GM12878 (cell line): Measurements from ENCODE around the gene PRKN. TPM values are rescaled to one million over a fixed set of nuclear protein-coding genes. Genes with fewer than 3 reads are reported as not detected.

Experiments used
- ATAC-seq: fragments of 200-7000 bp; cut with Tn5 transposase; 3 replicates; pipeline ENCODE4 v1.9.1; 2020; ENCODE audit warnings: mild to moderate bottlenecking, moderate library complexity
- BruUV-seq: library from RNA; stranded (reverse); fragments of 400-500 nt; replicated peaks from 2 replicates; lab custom pipeline; 2021; lab: Mats Ljungman, UMichigan
- CTCF ChIA-PET: fragments of 300-600 bp; sonication (Branson Sonifier 250); formaldehyde crosslinking; extraction: SDS; loops from one replicate; lab custom pipeline; 2021; ENCODE audit warnings: inconsistent platforms; lab: Yijun Ruan, JAX
- POLR2A ChIA-PET: fragments of 350-600 bp; formaldehyde crosslinking; extraction: SDS; loops from one replicate; lab custom pipeline; 2021; ENCODE audit warnings: inconsistent platforms; lab: Charles Lee
- RAD21 ChIA-PET: fragments of 300-600 bp; sonication (Branson Sonifier 250); formaldehyde crosslinking; loops from one replicate; lab custom pipeline; 2023; ENCODE audit warnings: antibody characterized with exemption; ENCODE audit not compliant: unreplicated experiment; lab: Charles Lee
- SMC1A ChIA-PET: fragments of 300-600 bp; sonication (Branson Sonifier 250); formaldehyde crosslinking; loops from one replicate; lab custom pipeline; 2023; ENCODE audit not compliant: unreplicated experiment, uncharacterized antibody; lab: Charles Lee
- DNase-seq: peaks from one replicate; pipeline ENCODE4 v3.0.0-alpha.2; 2011; ENCODE audit warnings: low read depth, low spot score
- FAIRE-seq: peaks from 3 replicates; lab custom pipeline; 2011; peaks lifted over from hg19 to GRCh38; lab: Jason Lieb, UNC
- H2AFZ ChIP-seq: 2 replicates; pipeline ENCODE4 v1.6.0; 2011; ENCODE audit warnings: low read depth, low read length, control low read depth; ENCODE audit not compliant: control insufficient read depth
- H3K27ac ChIP-seq: 2 replicates; pipeline ENCODE4 v1.5.1; 2011; ENCODE audit warnings: control low read depth; ENCODE audit not compliant: control insufficient read depth, insufficient read depth
- H3K27me3 ChIP-seq, 2 experiments: replicated peaks in 1 of 2; 2 replicates each; pipeline versions ENCODE4 v1.6.0 to v1.6.1; 2011; ENCODE audit warnings: low read length in 1 of 2; ENCODE audit not compliant: control insufficient read depth in 2 of 2, insufficient read depth in 2 of 2
- H3K36me3 ChIP-seq, 2 experiments: 2 replicates each; pipeline ENCODE4 v1.5.1; 2011; ENCODE audit warnings: low read length in 1 of 2; ENCODE audit not compliant: control insufficient read depth in 2 of 2, insufficient read depth in 2 of 2
- H3K4me1 ChIP-seq: 2 replicates; pipeline ENCODE4 v1.6.1; 2011; ENCODE audit warnings: mild to moderate bottlenecking, low read length, moderate library complexity, mixed read lengths; ENCODE audit not compliant: control insufficient read depth, insufficient read depth
- H3K4me2 ChIP-seq: 2 replicates; pipeline ENCODE4 v1.6.0; 2011; ENCODE audit warnings: control low read depth; ENCODE audit not compliant: control insufficient read depth, insufficient read depth
- H3K4me3 ChIP-seq: fragments of 200-600 bp; sonication (generic); 2 replicates; pipeline ENCODE4 v1.5.1; 2016
- H3K79me2 ChIP-seq: 2 replicates; pipeline ENCODE4 v1.6.0; 2011; ENCODE audit warnings: low read length; ENCODE audit not compliant: control insufficient read depth, insufficient read depth
- H3K9ac ChIP-seq: 2 replicates; pipeline ENCODE4 v1.8.0; 2011; ENCODE audit warnings: low read length, control low read depth, mixed read lengths; ENCODE audit not compliant: control insufficient read depth, insufficient read depth
- H3K9me3 ChIP-seq: replicated peaks from 3 replicates; pipeline ENCODE4 v1.5.1; 2011; ENCODE audit warnings: mild to moderate bottlenecking, low read length; ENCODE audit not compliant: control insufficient read depth, insufficient read depth
- H4K20me1 ChIP-seq: 2 replicates; pipeline ENCODE4 v1.6.0; 2011; ENCODE audit not compliant: control insufficient read depth, insufficient read depth
- BHLHE40 ChIP-seq, 2 experiments: fragments of 450-650 bp in 1 of 2; IDR thresholded peaks; 2 replicates each; pipeline ENCODE4 v1.6.1; 2011 to 2017; ENCODE audit warnings: low read depth in 2 of 2, borderline replicate concordance in 1 of 2, improper control_type of control experiment in 1 of 2, low read length in 1 of 2, mild to moderate bottlenecking in 1 of 2
- HDAC6 ChIP-seq: fragments of 200-600 bp; sonication (generic); IDR thresholded peaks from one replicate; pipeline ENCODE4 v1.8.0; 2017; ENCODE audit warnings: antibody characterized with exemption; ENCODE audit not compliant: unreplicated experiment
- RBBP5 ChIP-seq: fragments of 200-600 bp; sonication (generic); conservative IDR thresholded peaks from 2 replicates; pipeline ENCODE4 v1.6.1; 2016
- RFX5 ChIP-seq: IDR thresholded peaks from 2 replicates; pipeline ENCODE4 v1.6.1; 2011; ENCODE audit warnings: low read depth, low read length, improper control_type of control experiment
- TAF1 ChIP-seq: IDR thresholded peaks from 2 replicates; pipeline ENCODE4 v1.6.1; 2011; ENCODE audit warnings: mild to moderate bottlenecking, low read depth, low read length, borderline replicate concordance
- YBX1 ChIP-seq: fragments of 450-650 bp; IDR thresholded peaks from 2 replicates; pipeline ENCODE4 v1.6.1; 2016; ENCODE audit warnings: antibody characterized with exemption
- ZBTB40 ChIP-seq: fragments of 450-650 bp; IDR thresholded peaks from 2 replicates; pipeline ENCODE4 v1.6.1; 2016; ENCODE audit warnings: mild to moderate bottlenecking, moderate library complexity, borderline replicate concordance
- ZNF217 ChIP-seq: fragments of 450-650 bp; IDR thresholded peaks from 2 replicates; pipeline ENCODE4 v1.6.1; 2017; ENCODE audit warnings: antibody characterized with exemption, mild to moderate bottlenecking
- WGBS: methylation state at CpG from one replicate; pipeline ENCODE4 v1.1.6; 2016; ENCODE audit warnings: low lambda C conversion rate; ENCODE audit not compliant: insufficient replicate concordance, insufficient coverage; ENCODE audit errors: missing lambda C conversion rate; 5-methylcytosine and 5-hydroxymethylcytosine counted together
- in situ Hi-C: fragments of 300-500 bp; cut with MboI; formaldehyde crosslinking; loops from 9 replicates; pipeline ENCODE4 v1.14.3; 2018; ENCODE audit warnings: mixed read lengths
- intact Hi-C: fragments of 100-400 bp; cut with micrococcal nuclease; formaldehyde crosslinking; loops from one replicate; pipeline ENCODE4 v1.14.2; 2022; ENCODE audit not compliant: unreplicated experiment
- polyA plus RNA-seq, 11 experiments: library from polyadenylated mRNA; depleted of rRNA in 4 of 11; unstranded in 6 of 11; stranded (reverse) in 5 of 11; fragments of >200 nt; fragmentation: Nextera tagmentation in 4 of 11; fragmentation: Illumina TruSeq in 1 of 11; extraction: Ambion mirVana in 4 of 11; extraction: Trizol in 1 of 11; gene quantifications; 1 replicate in 1 of 11; 2 replicates in 10 of 11; pipeline versions ENCODE4 v1.2.1 to v1.2.3, GENCODE V29; 2011 to 2016; ENCODE audit warnings: inconsistent platforms in 2 of 11, missing spikeins in 2 of 11, low read depth in 1 of 11
- total RNA-seq, 4 experiments: library from RNA; depleted of rRNA in 3 of 4; stranded (reverse); fragments of >200 nt in 3 of 4; fragmentation: Illumina TruSeq in 1 of 4; extraction: Trizol in 1 of 4; gene quantifications; 2 replicates each; pipeline versions ENCODE4 v1.2.1 to v1.2.3, GENCODE V29; 2013 to 2021
- TF ChIP-seq, protein P1 (sequence below): IDR thresholded peaks from 2 replicates; pipeline ENCODE4 v1.6.1; 2012; ENCODE audit warnings: low read depth, low read length, improper control_type of control experiment
- TF ChIP-seq, protein P2 (sequence below): IDR thresholded peaks from 2 replicates; pipeline ENCODE4 v1.6.1; 2012; ENCODE audit warnings: low read length, inconsistent platforms
- TF ChIP-seq, protein P3 (sequence below): fragments of 450-650 bp; IDR thresholded peaks from 2 replicates; pipeline ENCODE4 v1.6.1; 2017; ENCODE audit warnings: mild to moderate bottlenecking

Gene PRKN
- total and polyA plus RNA-seq, 10 of the 15 experiments (the other 5 are each of a cell fraction or from before 2014, with no cell fraction given) = 0.06 to 0.09 TPM; not detected in 8

DNA sequence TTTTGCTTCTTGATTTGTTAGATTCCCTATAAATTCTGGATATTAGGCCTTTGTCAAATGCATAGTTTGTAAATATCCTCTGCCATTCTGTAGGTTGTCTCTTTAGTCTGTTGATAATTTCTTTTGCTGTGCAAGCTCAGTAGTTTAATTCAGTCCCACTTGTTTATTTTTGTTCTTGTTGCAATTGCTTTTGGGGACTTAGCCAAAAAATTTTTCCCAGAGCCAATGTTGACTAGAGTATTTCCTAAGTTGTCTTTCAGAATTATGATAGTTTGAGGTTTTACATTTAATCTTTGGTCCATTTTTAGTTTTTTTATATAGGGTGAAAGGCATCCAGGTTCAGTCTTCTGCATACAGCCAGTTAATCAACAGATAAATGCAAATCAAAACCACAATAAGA is 96.0 kb downstream of the PRKN start:
- in situ Hi-C loops (no loop called here), intact Hi-C loops (no loop called here)
- Histone ChIP-seq H3K27me3 (no peaks in the 10 kb centered on the region), H3K4me3 (no peak overlapping the region), H3K9me3 (no peaks in the 10 kb centered on the region), H3K79me2 (no peaks in the 10 kb centered on the region), H2AFZ (no peak overlapping the region), H3K27ac (no peak overlapping the region), H4K20me1 (no peaks in the 10 kb centered on the region), H3K4me1 (no peaks in the 10 kb centered on the region), H3K36me3 (no peaks in the 10 kb centered on the region), H3K4me2 (no peak overlapping the region), H3K9ac (no peak overlapping the region)
- FAIRE-seq (no peak), DNase-seq (no peak), ATAC-seq (no peak)
- ChIA-PET CTCF (no interaction called here), RAD21 (no interaction called here), POLR2A (no interaction called here), SMC1A (no interaction called here)
- TF ChIP-seq HDAC6 (no peak), RFX5 (no peak)
- TF ChIP-seq, protein P1, sequence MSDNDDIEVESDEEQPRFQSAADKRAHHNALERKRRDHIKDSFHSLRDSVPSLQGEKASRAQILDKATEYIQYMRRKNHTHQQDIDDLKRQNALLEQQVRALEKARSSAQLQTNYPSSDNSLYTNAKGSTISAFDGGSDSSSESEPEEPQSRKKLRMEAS = no peak
- TF ChIP-seq, protein P2, sequence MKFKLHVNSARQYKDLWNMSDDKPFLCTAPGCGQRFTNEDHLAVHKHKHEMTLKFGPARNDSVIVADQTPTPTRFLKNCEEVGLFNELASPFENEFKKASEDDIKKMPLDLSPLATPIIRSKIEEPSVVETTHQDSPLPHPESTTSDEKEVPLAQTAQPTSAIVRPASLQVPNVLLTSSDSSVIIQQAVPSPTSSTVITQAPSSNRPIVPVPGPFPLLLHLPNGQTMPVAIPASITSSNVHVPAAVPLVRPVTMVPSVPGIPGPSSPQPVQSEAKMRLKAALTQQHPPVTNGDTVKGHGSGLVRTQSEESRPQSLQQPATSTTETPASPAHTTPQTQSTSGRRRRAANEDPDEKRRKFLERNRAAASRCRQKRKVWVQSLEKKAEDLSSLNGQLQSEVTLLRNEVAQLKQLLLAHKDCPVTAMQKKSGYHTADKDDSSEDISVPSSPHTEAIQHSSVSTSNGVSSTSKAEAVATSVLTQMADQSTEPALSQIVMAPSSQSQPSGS = no peak
- BruUV-seq = no TSS peak

DNA sequence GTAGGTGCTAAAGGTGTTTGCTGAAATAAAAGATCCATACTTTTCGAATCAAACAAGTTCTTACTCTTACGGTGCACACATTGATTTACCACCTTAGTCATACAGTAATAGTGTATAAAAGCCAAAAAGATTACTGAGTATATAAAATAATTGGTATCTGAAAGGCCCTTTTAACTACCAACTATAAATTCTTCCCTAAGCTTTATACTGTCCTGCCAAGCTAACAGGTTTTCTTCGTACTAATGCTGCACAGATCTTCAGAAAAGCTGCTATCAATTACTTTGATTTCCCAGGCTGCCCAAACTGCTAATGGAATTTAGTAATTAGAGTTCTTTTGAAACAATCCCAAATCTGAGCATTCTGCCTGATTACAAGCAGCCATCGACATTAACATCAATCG is 97.5 kb downstream of the PRKN start:
- 60% methylated on average over 5 of the region's 5 CpGs for WGBS
- ChIA-PET SMC1A (no interaction called here), POLR2A (no interaction called here), CTCF (interaction anchor here (0.6 kb wide), 1 partner anchor 38 kb away, joined by 3 read pairs; no protein-coding TSS in a partner anchor), RAD21 (no interaction called here)
- in situ Hi-C loops = no loop called here
- Histone ChIP-seq H3K79me2 (no peaks in the 10 kb centered on the region), H3K4me2 (no peak overlapping the region), H3K4me1 (no peaks in the 10 kb centered on the region), H3K9me3 (no peaks in the 10 kb centered on the region), H3K27me3 (no peaks in the 10 kb centered on the region), H3K4me3 (no peak overlapping the region), H3K36me3 (no peaks in the 10 kb centered on the region), H3K9ac (no peak overlapping the region), H2AFZ (no peak overlapping the region), H3K27ac (no peak overlapping the region), H4K20me1 (no peaks in the 10 kb centered on the region)
- no TSS peak for BruUV-seq
- FAIRE-seq = no peak
- no peak for ATAC-seq
- DNase-seq = no peak
- intact Hi-C loops = no loop called here
- TF ChIP-seq TAF1 (no peak), BHLHE40 (IDR thresholded peaks at IDR 0.05; ENCODE audit: borderline replicate concordance in 1 of 2, low read depth in 2 of 2, low read length in 1 of 2) (no peak), ZBTB40 (no peak), YBX1 (no peak), RBBP5 (no peak), ZNF217 (no peak)
- TF ChIP-seq, protein P3, sequence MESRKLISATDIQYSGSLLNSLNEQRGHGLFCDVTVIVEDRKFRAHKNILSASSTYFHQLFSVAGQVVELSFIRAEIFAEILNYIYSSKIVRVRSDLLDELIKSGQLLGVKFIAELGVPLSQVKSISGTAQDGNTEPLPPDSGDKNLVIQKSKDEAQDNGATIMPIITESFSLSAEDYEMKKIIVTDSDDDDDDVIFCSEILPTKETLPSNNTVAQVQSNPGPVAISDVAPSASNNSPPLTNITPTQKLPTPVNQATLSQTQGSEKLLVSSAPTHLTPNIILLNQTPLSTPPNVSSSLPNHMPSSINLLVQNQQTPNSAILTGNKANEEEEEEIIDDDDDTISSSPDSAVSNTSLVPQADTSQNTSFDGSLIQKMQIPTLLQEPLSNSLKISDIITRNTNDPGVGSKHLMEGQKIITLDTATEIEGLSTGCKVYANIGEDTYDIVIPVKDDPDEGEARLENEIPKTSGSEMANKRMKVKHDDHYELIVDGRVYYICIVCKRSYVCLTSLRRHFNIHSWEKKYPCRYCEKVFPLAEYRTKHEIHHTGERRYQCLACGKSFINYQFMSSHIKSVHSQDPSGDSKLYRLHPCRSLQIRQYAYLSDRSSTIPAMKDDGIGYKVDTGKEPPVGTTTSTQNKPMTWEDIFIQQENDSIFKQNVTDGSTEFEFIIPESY = no peak
